Measurements from ENCODE around the gene TMEM151B. TPM values are rescaled to one million over a fixed set of nuclear protein-coding genes. Genes with fewer than 3 reads are reported as not detected.
A peak's percentile ranks its signal among the peaks of the same experiment; 100 is the strongest.

The TMEM151B gene
- total RNA-seq, 1 donor from 2014 or later: 0.13 TPM

- Mint-ChIP-seq H3K27me3 (ENCODE audit: insufficient read depth, low read depth) (peaks cover 16% of the 10 kb centered on the region), H3K4me3 (no peak overlapping the region), H3K4me1 (peaks cover 32% of the 10 kb centered on the region), H3K27ac (no peak overlapping the region), H3K36me3 (peaks cover 5% of the 10 kb centered on the region), H3K9me3 (no peaks in the 10 kb centered on the region)
- H3K36me3 ChIP-seq: no peaks in the 10 kb centered on the region
- H4K20me1 ChIP-seq (ENCODE audit: low read depth): no peaks in the 10 kb centered on the region
- peaks cover 21% of the 10 kb centered on the region for H3K4me1 ChIP-seq
- H3K27ac ChIP-seq: no peak overlapping the region
- no peak overlapping the region for H3K4me2 ChIP-seq
- no peak overlapping the region for H2AFZ ChIP-seq (replicated peaks)
- H3K9ac ChIP-seq: no peak overlapping the region
- H3K4me3 ChIP-seq: no peak overlapping the region
- TF ChIP-seq EZH2 (IDR thresholded peaks at IDR 0.05) (no peak), CTCF (IDR thresholded peaks at IDR 0.05) (no peak), EZH2phosphoT487 (IDR thresholded peaks at IDR 0.05) (no peak)
- no peaks in the 10 kb centered on the region for H3K9me3 ChIP-seq (ENCODE audit: low read depth)
- no peaks in the 10 kb centered on the region for H3K79me2 ChIP-seq (ENCODE audit: low read depth)
- no peak for DNase-seq (ENCODE audit: low spot score)
- peaks cover 15% of the 10 kb centered on the region for H3F3A ChIP-seq (ENCODE audit: low read depth)
- H3K27me3 ChIP-seq: peaks cover 57% of the 10 kb centered on the region
These were observed 3.4 kb downstream of the TMEM151B start for GRCh38 chr6:44273617-44274016.

GRCh38 chr6:44275271-44275748 is 5.1 kb downstream of the TMEM151B start:
- Histone ChIP-seq H3K27me3 (peaks cover 41% of the 10 kb centered on the region), H3K9ac (no peak overlapping the region), H3K4me1 (peaks cover 5% of the 10 kb centered on the region), H3K79me2 (ENCODE audit: low read depth) (no peaks in the 10 kb centered on the region), H3K4me2 (no peak overlapping the region), H3F3A (ENCODE audit: low read depth) (no peaks in the 10 kb centered on the region), H2AFZ (replicated peaks) (no peak overlapping the region), H4K20me1 (ENCODE audit: low read depth) (no peaks in the 10 kb centered on the region), H3K9me3 (ENCODE audit: low read depth) (no peaks in the 10 kb centered on the region), H3K4me3 (no peak overlapping the region), H3K36me3 (no peaks in the 10 kb centered on the region), H3K27ac (no peak overlapping the region)
- H3K36me3 Mint-ChIP-seq: peaks cover 5% of the 10 kb centered on the region
- peaks cover 23% of the 10 kb centered on the region for H3K4me1 Mint-ChIP-seq
- H3K4me3 Mint-ChIP-seq: no peak overlapping the region
- H3K9me3 Mint-ChIP-seq: peaks cover 3% of the 10 kb centered on the region
- no peak overlapping the region for H3K27ac Mint-ChIP-seq
- DNase-seq (ENCODE audit: low spot score): no peak
- no peak for TF ChIP-seq CTCF (IDR thresholded peaks at IDR 0.05)
- no peak for TF ChIP-seq EZH2phosphoT487 (IDR thresholded peaks at IDR 0.05)
- TF ChIP-seq EZH2 (IDR thresholded peaks at IDR 0.05): no peak
- H3K27me3 Mint-ChIP-seq (ENCODE audit: insufficient read depth, low read depth): peaks cover 20% of the 10 kb centered on the region

GRCh38 chr6:44275749-44276648 is 5.7 kb downstream of the TMEM151B start:
- TF ChIP-seq EZH2 (IDR thresholded peaks at IDR 0.05): no peak
- no peak for TF ChIP-seq CTCF (IDR thresholded peaks at IDR 0.05)
- TF ChIP-seq EZH2phosphoT487 (IDR thresholded peaks at IDR 0.05): no peak
- H3K27me3 ChIP-seq: peaks cover 38% of the 10 kb centered on the region
- Mint-ChIP-seq H3K27me3 (ENCODE audit: insufficient read depth, low read depth) (peaks cover 26% of the 10 kb centered on the region), H3K4me3 (no peak overlapping the region), H3K4me1 (peaks cover 22% of the 10 kb centered on the region), H3K27ac (no peak overlapping the region), H3K9me3 (peaks cover 3% of the 10 kb centered on the region), H3K36me3 (peaks cover 5% of the 10 kb centered on the region)
- DNase-seq (ENCODE audit: low spot score): peak; percentile 42
- no peaks in the 10 kb centered on the region for H3K36me3 ChIP-seq
- H2AFZ ChIP-seq (replicated peaks): no peak overlapping the region
- no peak overlapping the region for H3K27ac ChIP-seq
- no peak overlapping the region for H3K4me3 ChIP-seq
- H3F3A ChIP-seq (ENCODE audit: low read depth): no peaks in the 10 kb centered on the region
- H3K9ac ChIP-seq: no peak overlapping the region
- H3K79me2 ChIP-seq (ENCODE audit: low read depth): no peaks in the 10 kb centered on the region
- H4K20me1 ChIP-seq (ENCODE audit: low read depth): no peaks in the 10 kb centered on the region
- peaks cover 5% of the 10 kb centered on the region for H3K4me1 ChIP-seq
- H3K4me2 ChIP-seq: no peak overlapping the region
- no peaks in the 10 kb centered on the region for H3K9me3 ChIP-seq (ENCODE audit: low read depth)
